HepG2 (cell line): ENCODE measurements around the gene RNU7-1. TPM values are rescaled to one million over a fixed set of nuclear protein-coding genes. Genes with fewer than 3 reads are reported as not detected.

ENCODE experiments used
- ATF1 ChIP-seq: IDR thresholded peaks from 2 replicates; pipeline ENCODE4 v1.6.1; 2016; ENCODE audit warnings: mild to moderate bottlenecking, control low read depth
- ATF5 ChIP-seq: sonication (generic); formaldehyde crosslinking; IDR thresholded peaks from 2 replicates; pipeline ENCODE4 v1.4.0; 2020; ENCODE audit warnings: mild to moderate bottlenecking, low read depth, missing genetic modification reagents
- BRF2 ChIP-seq: sonication (generic); formaldehyde crosslinking; IDR thresholded peaks from 2 replicates; pipeline ENCODE4 v1.8.1; 2022; ENCODE audit warnings: mild to moderate bottlenecking, missing genetic modification reagents
- ESRRA ChIP-seq: sonication (generic); formaldehyde crosslinking; IDR thresholded peaks from 2 replicates; pipeline ENCODE4 v1.5.1; 2020; ENCODE audit warnings: mild to moderate bottlenecking, low read depth, missing genetic modification reagents
- FOXM1 ChIP-seq: sonication (generic); formaldehyde crosslinking; IDR thresholded peaks from 2 replicates; pipeline ENCODE4 v1.5.0; 2020; ENCODE audit warnings: missing genetic modification reagents
- GABPA ChIP-seq, 2 experiments: IDR thresholded peaks; 2 replicates each; pipeline ENCODE4 v1.6.1; 2011 to 2016; ENCODE audit warnings: low read depth in 2 of 2, low read length in 1 of 2, missing biosample characterization in 1 of 2, missing genetic modification characterization in 1 of 2
- MLX ChIP-seq: IDR thresholded peaks from 2 replicates; pipeline ENCODE4 v1.6.1; 2016
- NR2F6 ChIP-seq, 2 experiments: IDR thresholded peaks; 2 replicates each; pipeline ENCODE4 v1.6.1; 2016; ENCODE audit warnings: antibody characterized with exemption in 1 of 2, mild to moderate bottlenecking in 1 of 2
- PATZ1 ChIP-seq: sonication (generic); formaldehyde crosslinking; IDR thresholded peaks from 2 replicates; pipeline ENCODE4 v1.4.0; 2020; ENCODE audit warnings: missing genetic modification reagents
- SP5 ChIP-seq: IDR thresholded peaks from 2 replicates; pipeline ENCODE4 v1.6.1; 2016; ENCODE audit warnings: low read depth, borderline replicate concordance
- ZFP36L2 ChIP-seq: sonication (generic); formaldehyde crosslinking; IDR thresholded peaks from 2 replicates; pipeline ENCODE4 v1.4.0; 2020; ENCODE audit warnings: missing genetic modification reagents
- ZNF143 ChIP-seq: sonication (generic); formaldehyde crosslinking; IDR thresholded peaks from 2 replicates; pipeline ENCODE4 v1.4.0; 2020; ENCODE audit warnings: missing genetic modification reagents
- ZNF230 ChIP-seq: sonication (generic); formaldehyde crosslinking; IDR thresholded peaks from 2 replicates; pipeline ENCODE4 v1.4.0; 2020; ENCODE audit warnings: mild to moderate bottlenecking, missing genetic modification reagents
- ZNF264 ChIP-seq: sonication (generic); formaldehyde crosslinking; IDR thresholded peaks from 2 replicates; pipeline ENCODE4 v1.4.0; 2020; ENCODE audit warnings: missing genetic modification reagents
- ZNF33A ChIP-seq: sonication (generic); formaldehyde crosslinking; IDR thresholded peaks from 2 replicates; pipeline ENCODE4 v1.5.1; 2020; ENCODE audit warnings: missing genetic modification reagents, mild to moderate bottlenecking, moderate library complexity, borderline replicate concordance
- ZNF512 ChIP-seq: sonication (generic); formaldehyde crosslinking; IDR thresholded peaks from 2 replicates; pipeline ENCODE4 v1.4.0; 2020; ENCODE audit warnings: mild to moderate bottlenecking, missing genetic modification reagents
- ZNF770 ChIP-seq: sonication (generic); formaldehyde crosslinking; IDR thresholded peaks from 2 replicates; pipeline ENCODE4 v1.5.0; 2020; ENCODE audit warnings: mild to moderate bottlenecking, missing genetic modification reagents
- ZSCAN5A ChIP-seq: sonication (generic); formaldehyde crosslinking; IDR thresholded peaks from 2 replicates; pipeline ENCODE4 v1.8.0; 2022; ENCODE audit warnings: mild to moderate bottlenecking, missing genetic modification reagents, borderline replicate concordance
- polyA plus RNA-seq, 8 experiments: library from polyadenylated mRNA; depleted of rRNA in 3 of 8; stranded (reverse) in 7 of 8; unstranded in 1 of 8; fragments of >200 nt; fragmentation: Illumina TruSeq in 4 of 8; extraction: Trizol in 4 of 8; gene quantifications; 2 replicates each; pipeline versions ENCODE4 v1.2.1 to v1.2.3, GENCODE V29; 2011 to 2016; ENCODE audit warnings: low read depth in 4 of 8, missing spikeins in 1 of 8, mixed read lengths in 1 of 8; ENCODE audit not compliant: insufficient read depth in 1 of 8
- total RNA-seq, 5 experiments: library from RNA; depleted of rRNA; stranded (reverse); fragments of >200 nt; fragmentation: Illumina TruSeq; extraction: Trizol; gene quantifications; 2 replicates each; pipeline ENCODE4 v1.2.3, GENCODE V29; 2016; ENCODE audit warnings: low read depth in 1 of 5

Gene RNU7-1
- total and polyA plus RNA-seq, 2 of the 13 experiments (the other 11 are each of a cell fraction or from before 2014, with no cell fraction given) = not detected

- no peak for TF ChIP-seq BRF2
- TF ChIP-seq ZNF230 (CRISPR knock-in tag) = 0 out of 2 replicates have a peak, but pooled peaks have one; percentile 33
- no peak; the same call in 1 of the 2 replicates for TF ChIP-seq ZNF264 (CRISPR knock-in tag)
- 0 out of 2 replicates have a peak, but pooled peaks have one; percentile 45 for TF ChIP-seq MLX (CRISPR knock-in tag)
- no peak; the same call in 1 of the 2 replicates for TF ChIP-seq ZNF143 (CRISPR knock-in tag)
- no peak for TF ChIP-seq ZNF33A (CRISPR knock-in tag)
- no peak for TF ChIP-seq GABPA (IDR thresholded peaks at IDR 0.05; ENCODE audit: low read depth, low read length)
- peak; percentile 53 for TF ChIP-seq GABPA (CRISPR knock-in tag; IDR thresholded peaks at IDR 0.05; ENCODE audit: low read depth)
- TF ChIP-seq ESRRA = no peak
- TF ChIP-seq ZNF512 = no peak
- TF ChIP-seq ZFP36L2 (CRISPR knock-in tag) = no peak
- TF ChIP-seq ZNF770 (CRISPR knock-in tag) = no peak
- TF ChIP-seq ATF1 (CRISPR knock-in tag) = no peak
- peak; percentile 20; the same call in 1 of the 2 replicates for TF ChIP-seq ZSCAN5A
- no peak for TF ChIP-seq FOXM1 (CRISPR knock-in tag)
- no peak; the same call in 1 of the 2 replicates for TF ChIP-seq PATZ1 (CRISPR knock-in tag)
- no peak; the same call in 1 of the 2 replicates for TF ChIP-seq SP5 (CRISPR knock-in tag)
- no peak for TF ChIP-seq NR2F6 (IDR thresholded peaks at IDR 0.05)
- peak; percentile 49; the same call in 1 of the 2 replicates for TF ChIP-seq NR2F6 (CRISPR knock-in tag; IDR thresholded peaks at IDR 0.05)
- TF ChIP-seq ATF5 (CRISPR knock-in tag) = peak; percentile 75; the same call in 1 of the 2 replicates
Observed at GRCh38 chr12:6981152-6982052, 37.8 kb downstream of the RNU7-1 start (continued).
